ENCODE results near the gene TACC2.

DNA sequence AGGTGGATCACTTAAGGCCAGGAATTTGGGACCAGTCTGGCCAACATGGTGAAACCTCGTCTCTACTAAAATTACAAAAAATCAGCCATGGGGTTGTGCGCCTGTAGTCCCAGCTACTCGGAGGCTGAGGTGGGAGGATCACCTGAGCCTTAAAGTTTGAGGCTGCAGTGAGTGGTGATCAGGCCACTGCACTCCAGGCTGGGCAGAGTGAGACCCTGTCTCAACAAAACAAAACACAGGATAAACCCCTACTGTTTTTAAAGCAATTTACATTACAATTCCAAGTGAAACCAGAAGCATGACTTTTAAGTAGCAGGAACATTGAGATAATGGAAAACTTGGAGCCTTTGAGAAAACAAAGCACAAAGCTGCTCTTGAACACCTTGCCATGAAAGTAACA, 189.7 kb downstream of the TACC2 start:
- TF ChIP-seq, protein P1, sequence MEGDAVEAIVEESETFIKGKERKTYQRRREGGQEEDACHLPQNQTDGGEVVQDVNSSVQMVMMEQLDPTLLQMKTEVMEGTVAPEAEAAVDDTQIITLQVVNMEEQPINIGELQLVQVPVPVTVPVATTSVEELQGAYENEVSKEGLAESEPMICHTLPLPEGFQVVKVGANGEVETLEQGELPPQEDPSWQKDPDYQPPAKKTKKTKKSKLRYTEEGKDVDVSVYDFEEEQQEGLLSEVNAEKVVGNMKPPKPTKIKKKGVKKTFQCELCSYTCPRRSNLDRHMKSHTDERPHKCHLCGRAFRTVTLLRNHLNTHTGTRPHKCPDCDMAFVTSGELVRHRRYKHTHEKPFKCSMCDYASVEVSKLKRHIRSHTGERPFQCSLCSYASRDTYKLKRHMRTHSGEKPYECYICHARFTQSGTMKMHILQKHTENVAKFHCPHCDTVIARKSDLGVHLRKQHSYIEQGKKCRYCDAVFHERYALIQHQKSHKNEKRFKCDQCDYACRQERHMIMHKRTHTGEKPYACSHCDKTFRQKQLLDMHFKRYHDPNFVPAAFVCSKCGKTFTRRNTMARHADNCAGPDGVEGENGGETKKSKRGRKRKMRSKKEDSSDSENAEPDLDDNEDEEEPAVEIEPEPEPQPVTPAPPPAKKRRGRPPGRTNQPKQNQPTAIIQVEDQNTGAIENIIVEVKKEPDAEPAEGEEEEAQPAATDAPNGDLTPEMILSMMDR (IDR thresholded peaks at IDR 0.05), result no peak
- TF ChIP-seq POLR2A (IDR thresholded peaks at IDR 0.05) (no peak), EP300 (IDR thresholded peaks at IDR 0.05) (no peak)

All from tibial nerve (tissue), 4 donors.